PFSK-1 (cell line): ENCODE measurements around the gene ADAMTS16.

Experiments used
- FOXP2 ChIP-seq: optimal IDR thresholded peaks from 2 replicates; pipeline ENCODE3; 2011; ENCODE audit warnings: borderline replicate concordance, control low read depth, inconsistent platforms; ENCODE audit not compliant: insufficient read depth; ENCODE audit errors: extremely low read length, extremely low read depth
- POLR2AphosphoS5 ChIP-seq: IDR thresholded peaks from 2 replicates; pipeline ENCODE4 v1.6.1; 2012; ENCODE audit warnings: low read depth, mild to moderate bottlenecking, control low read depth, low read length, moderate library complexity
- SIN3A ChIP-seq: IDR thresholded peaks from 2 replicates; pipeline ENCODE4 v1.6.1; 2012; ENCODE audit warnings: mild to moderate bottlenecking, low read length, moderate library complexity, borderline replicate concordance; ENCODE audit not compliant: insufficient read depth
- TAF1 ChIP-seq: IDR thresholded peaks from 2 replicates; pipeline ENCODE4 v1.6.1; 2012; ENCODE audit warnings: low read length, control low read depth, borderline replicate concordance; ENCODE audit not compliant: insufficient read depth
- TF ChIP-seq, protein P1 (sequence below), 2 experiments: IDR thresholded peaks; 2 replicates each; pipeline versions ENCODE4 v1.6.1 to v1.8.0; 2011 to 2012; ENCODE audit warnings: low read depth in 2 of 2, low read length in 2 of 2, control low read depth in 1 of 2, inconsistent platforms in 1 of 2, mild to moderate bottlenecking in 1 of 2, moderate library complexity in 1 of 2; ENCODE audit not compliant: insufficient read depth in 1 of 2

ADAMTS16 gene

GRCh38 chr5:5273976-5274375 lies 133.8 kb downstream of the ADAMTS16 start:
- no peak for TF ChIP-seq TAF1
- no peak for TF ChIP-seq POLR2AphosphoS5
- TF ChIP-seq FOXP2 = no peak

DNA sequence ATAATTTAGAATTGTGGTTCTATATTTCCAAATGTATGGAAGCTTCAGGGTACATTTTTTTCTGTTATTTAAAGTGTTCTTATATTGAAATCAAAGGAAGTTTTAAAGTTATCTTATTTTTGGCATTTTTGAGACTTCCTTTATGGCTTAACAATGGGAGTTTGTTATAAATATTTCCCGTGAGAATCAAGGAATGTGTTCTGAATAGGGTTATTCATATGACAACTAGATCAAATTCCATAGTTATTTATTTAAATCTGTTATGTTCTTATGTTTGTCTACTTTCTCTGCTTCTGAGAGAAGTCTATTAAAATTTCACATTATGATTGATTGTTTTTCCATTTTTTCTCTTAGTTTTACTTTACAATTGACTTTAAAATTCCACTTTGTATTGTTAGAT lies 135.1 kb downstream of the ADAMTS16 start:
- TF ChIP-seq SIN3A (no peak), FOXP2 (no peak), POLR2AphosphoS5 (no peak), TAF1 (no peak)
- TF ChIP-seq, protein P1, sequence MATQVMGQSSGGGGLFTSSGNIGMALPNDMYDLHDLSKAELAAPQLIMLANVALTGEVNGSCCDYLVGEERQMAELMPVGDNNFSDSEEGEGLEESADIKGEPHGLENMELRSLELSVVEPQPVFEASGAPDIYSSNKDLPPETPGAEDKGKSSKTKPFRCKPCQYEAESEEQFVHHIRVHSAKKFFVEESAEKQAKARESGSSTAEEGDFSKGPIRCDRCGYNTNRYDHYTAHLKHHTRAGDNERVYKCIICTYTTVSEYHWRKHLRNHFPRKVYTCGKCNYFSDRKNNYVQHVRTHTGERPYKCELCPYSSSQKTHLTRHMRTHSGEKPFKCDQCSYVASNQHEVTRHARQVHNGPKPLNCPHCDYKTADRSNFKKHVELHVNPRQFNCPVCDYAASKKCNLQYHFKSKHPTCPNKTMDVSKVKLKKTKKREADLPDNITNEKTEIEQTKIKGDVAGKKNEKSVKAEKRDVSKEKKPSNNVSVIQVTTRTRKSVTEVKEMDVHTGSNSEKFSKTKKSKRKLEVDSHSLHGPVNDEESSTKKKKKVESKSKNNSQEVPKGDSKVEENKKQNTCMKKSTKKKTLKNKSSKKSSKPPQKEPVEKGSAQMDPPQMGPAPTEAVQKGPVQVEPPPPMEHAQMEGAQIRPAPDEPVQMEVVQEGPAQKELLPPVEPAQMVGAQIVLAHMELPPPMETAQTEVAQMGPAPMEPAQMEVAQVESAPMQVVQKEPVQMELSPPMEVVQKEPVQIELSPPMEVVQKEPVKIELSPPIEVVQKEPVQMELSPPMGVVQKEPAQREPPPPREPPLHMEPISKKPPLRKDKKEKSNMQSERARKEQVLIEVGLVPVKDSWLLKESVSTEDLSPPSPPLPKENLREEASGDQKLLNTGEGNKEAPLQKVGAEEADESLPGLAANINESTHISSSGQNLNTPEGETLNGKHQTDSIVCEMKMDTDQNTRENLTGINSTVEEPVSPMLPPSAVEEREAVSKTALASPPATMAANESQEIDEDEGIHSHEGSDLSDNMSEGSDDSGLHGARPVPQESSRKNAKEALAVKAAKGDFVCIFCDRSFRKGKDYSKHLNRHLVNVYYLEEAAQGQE (IDR thresholded peaks at IDR 0.05; ENCODE audit: insufficient read depth in 1 of 2, low read depth in 2 of 2, low read length in 2 of 2) = no peak

DNA sequence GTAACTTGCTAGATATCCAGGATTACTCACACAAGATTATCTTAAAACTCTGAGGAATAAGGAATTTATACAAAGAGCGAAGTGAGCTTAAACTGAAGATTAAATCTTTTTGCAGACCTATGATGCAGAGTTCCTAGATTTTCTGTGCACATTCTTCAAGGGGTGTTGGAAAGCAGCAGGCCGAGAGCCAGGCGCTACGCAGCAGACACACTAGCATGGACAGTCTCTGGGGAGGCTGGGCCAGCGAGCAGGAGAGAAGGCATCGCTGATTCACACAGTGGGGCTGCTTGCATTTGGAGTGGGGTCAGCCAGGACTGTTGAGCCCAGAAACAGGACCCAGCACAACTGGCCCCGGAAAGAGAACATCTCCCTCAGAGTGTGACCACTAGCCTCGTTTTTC lies 136.3 kb downstream of the ADAMTS16 start:
- TF ChIP-seq POLR2AphosphoS5 = no peak
- TF ChIP-seq, protein P1 (IDR thresholded peaks at IDR 0.05; ENCODE audit: insufficient read depth in 1 of 2, low read depth in 2 of 2, low read length in 2 of 2) = no peak
- TF ChIP-seq SIN3A = no peak
- TF ChIP-seq FOXP2 = no peak
- TF ChIP-seq TAF1 = no peak

- no peak for TF ChIP-seq TAF1
- TF ChIP-seq POLR2AphosphoS5 = no peak
- TF ChIP-seq SIN3A = no peak
- TF ChIP-seq, protein P1 (IDR thresholded peaks at IDR 0.05; ENCODE audit: insufficient read depth in 1 of 2, low read depth in 2 of 2, low read length in 2 of 2) = no peak
- TF ChIP-seq FOXP2 = no peak
These were observed 136.9 kb downstream of the ADAMTS16 start for GRCh38 chr5:5276951-5277517.

DNA sequence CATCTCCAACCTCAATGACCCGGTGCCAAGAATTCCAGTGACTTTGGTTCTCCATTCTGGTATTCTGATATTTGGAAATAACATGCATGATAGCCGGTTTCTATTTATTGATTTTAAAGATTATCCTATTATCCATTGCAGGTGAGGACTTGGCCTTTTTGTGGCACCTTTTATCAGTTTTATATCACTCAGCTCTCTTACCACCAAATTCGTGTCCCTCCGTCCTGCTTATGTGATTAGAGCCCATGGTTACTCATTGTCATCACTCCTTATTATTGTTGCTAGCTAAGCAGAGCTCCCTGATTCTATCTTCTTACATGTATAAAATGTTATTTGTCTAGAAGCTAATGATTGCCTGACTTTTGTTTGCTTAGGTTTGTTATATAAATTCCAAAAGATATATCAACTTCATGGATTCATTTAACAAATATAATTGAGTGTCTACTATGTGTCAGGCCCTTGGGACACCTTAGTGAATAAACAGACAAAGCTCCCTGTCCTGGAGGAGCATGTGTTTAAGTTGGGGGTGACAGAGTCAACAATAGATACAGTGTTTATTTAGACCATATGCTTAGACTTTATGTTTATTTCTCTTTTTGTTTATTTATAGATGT lies 138.2 kb downstream of the ADAMTS16 start:
- TF ChIP-seq TAF1 (no peak), POLR2AphosphoS5 (no peak), SIN3A (no peak), FOXP2 (no peak)
- TF ChIP-seq, protein P1 (IDR thresholded peaks at IDR 0.05; ENCODE audit: insufficient read depth in 1 of 2, low read depth in 2 of 2, low read length in 2 of 2) = no peak
